Breast epithelium (tissue), 3 donors: Measurements from ENCODE around the gene C11orf68.

Experiments used
- POLR2A ChIP-seq: fragments of 450-650 bp; IDR thresholded peaks from one replicate; pipeline ENCODE4 v1.6.1; 2016; ENCODE audit warnings: antibody characterized with exemption, mild to moderate bottlenecking, moderate library complexity
- POLR2AphosphoS5 ChIP-seq, 3 donors: sonication (generic); formaldehyde crosslinking; IDR thresholded peaks; one replicate each; pipeline ENCODE4 v1.6.1; 2017; ENCODE audit warnings: antibody characterized with exemption in 3 of 3
- TF ChIP-seq, protein P1 (sequence below), 3 donors: fragments of 450-650 bp; IDR thresholded peaks; one replicate each; pipeline ENCODE4 v1.5.1; 2016 to 2017; ENCODE audit warnings: antibody characterized with exemption in 3 of 3, mild to moderate bottlenecking in 3 of 3, moderate library complexity in 3 of 3

GRCh38 chr11:65903715-65904114 lies 15.1 kb downstream of the C11orf68 start:
- TF ChIP-seq, protein P1, sequence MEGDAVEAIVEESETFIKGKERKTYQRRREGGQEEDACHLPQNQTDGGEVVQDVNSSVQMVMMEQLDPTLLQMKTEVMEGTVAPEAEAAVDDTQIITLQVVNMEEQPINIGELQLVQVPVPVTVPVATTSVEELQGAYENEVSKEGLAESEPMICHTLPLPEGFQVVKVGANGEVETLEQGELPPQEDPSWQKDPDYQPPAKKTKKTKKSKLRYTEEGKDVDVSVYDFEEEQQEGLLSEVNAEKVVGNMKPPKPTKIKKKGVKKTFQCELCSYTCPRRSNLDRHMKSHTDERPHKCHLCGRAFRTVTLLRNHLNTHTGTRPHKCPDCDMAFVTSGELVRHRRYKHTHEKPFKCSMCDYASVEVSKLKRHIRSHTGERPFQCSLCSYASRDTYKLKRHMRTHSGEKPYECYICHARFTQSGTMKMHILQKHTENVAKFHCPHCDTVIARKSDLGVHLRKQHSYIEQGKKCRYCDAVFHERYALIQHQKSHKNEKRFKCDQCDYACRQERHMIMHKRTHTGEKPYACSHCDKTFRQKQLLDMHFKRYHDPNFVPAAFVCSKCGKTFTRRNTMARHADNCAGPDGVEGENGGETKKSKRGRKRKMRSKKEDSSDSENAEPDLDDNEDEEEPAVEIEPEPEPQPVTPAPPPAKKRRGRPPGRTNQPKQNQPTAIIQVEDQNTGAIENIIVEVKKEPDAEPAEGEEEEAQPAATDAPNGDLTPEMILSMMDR (IDR thresholded peaks at IDR 0.05) = no peak
- TF ChIP-seq POLR2AphosphoS5 (IDR thresholded peaks at IDR 0.05) (no peak), POLR2A (no peak)
